ENCODE data around the gene HRH2.

Gene HRH2

GRCh38 chr5:175693741-175694140 lies 35.9 kb downstream of the HRH2 start:
- no peak for DNase-seq

GRCh38 chr5:175694371-175695160 lies 36.7 kb downstream of the HRH2 start:
- no peak for DNase-seq

- no peak for DNase-seq
Measured at GRCh38 chr5:175695161-175696126, 37.6 kb downstream of the HRH2 start.

DNA sequence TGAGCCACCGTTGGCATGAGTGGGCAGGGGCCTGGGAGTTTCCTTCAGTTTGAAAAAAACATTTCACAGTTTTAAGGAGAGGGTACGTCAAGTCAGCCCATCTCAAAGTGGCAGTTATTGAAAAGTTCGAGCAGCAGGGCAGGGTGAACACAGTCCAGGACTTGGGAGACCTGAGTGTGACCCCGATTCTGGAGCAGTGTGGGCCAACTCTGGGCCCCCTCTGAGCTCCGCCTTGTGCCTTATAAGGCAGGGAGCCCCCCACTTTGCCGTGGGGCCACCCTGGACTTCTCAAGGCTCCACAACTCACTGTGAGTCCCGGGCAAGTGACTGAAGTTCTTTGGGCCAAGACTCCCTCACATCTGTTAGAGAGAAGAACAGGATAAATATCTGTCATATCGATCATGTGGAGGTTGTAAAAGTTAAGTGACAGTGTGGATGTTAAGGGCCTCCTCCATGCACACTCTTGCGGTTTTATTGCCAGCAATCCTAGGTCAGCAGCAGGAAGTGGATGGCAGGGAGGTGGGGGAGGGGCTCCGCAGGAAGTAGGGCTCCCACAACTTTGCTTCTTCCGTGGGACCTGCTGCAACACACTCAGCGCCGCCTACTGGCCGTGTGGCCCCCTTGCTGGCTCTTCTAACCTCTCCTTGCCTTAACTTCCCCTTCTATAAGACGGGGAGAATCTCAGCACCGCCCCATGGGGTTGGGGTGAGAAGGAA lies 38.4 kb downstream of the HRH2 start:
- peak; percentile 70 for DNase-seq

- no peak for DNase-seq
Measured at GRCh38 chr5:175696855-175697198, 39.0 kb downstream of the HRH2 start.

GRCh38 chr5:175697846-175698245 lies 40.0 kb downstream of the HRH2 start:
- peak; percentile 8 for DNase-seq

DNA sequence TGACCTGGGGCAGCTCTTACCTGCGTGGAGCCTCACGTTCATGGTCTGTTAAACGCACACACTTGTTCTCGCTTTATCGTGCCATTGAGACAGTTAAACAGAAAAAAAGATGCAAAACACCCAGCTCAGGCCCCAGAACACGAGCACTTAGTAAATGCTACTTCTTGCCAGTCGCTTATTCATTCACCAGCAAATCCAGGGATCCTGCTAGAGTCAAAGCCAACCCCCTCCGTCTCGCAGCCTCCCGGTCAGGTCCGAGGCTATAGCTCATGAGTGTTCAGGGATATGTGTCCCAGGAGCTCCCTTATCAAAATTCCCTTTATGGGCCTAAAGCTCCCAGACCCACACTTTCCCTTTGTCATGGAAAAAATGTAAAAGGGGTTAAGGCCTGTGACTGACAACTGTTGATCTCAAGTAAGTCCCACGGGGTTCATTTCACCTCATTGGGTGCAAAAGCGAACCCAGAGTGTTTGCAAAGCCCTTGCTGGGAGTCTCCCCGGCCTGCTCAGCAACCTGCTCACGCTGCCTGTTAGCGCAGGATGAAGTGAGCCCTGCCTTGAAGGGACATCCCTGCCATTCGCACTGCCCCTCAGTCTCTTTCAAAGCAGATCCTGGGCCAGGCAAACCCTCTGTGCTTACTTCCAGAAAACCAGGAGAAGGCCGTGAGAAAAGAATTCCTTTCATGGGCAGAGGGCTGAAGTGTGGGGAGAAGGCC lies 40.7 kb downstream of the HRH2 start:
- no peak for DNase-seq

DNA sequence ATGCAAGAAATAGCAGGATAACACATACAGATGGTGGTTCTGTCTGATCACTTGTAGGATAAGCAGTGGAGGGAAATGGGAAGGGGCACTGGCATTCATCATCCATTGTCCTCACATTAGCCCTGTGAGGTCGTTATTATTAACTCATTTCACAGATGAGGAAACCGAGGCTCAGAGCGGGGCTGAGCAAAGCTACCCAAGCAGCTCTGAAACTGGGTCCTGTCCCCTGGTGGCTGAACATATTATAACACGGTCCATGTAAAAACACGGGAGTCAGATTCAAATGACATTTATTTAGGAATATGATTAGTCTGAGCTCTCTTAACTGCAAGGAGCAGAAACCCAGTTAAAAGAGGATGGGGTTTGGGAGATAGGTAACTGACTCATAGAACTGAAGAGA lies 43.1 kb downstream of the HRH2 start:
- DNase-seq = no peak

DNA sequence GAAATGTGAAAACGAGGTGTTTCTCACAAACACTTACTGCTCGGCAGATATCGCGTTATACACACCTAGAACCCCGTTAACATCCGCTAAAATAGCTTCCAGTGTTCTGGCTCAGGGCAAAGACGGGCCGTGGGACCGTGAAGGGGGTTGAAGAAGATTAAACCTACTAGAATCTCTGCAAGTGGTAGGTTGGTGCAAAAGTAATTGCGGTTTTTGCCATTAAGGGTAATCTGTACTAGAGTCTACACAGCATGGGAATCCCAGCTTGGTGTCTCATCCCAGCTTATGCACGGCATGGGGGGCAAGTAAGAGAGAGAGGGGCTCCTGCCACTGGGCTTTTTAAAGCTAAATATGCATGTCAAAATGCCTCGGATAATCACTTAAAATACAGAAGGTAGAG lies 43.9 kb downstream of the HRH2 start:
- no peak for DNase-seq

DNA sequence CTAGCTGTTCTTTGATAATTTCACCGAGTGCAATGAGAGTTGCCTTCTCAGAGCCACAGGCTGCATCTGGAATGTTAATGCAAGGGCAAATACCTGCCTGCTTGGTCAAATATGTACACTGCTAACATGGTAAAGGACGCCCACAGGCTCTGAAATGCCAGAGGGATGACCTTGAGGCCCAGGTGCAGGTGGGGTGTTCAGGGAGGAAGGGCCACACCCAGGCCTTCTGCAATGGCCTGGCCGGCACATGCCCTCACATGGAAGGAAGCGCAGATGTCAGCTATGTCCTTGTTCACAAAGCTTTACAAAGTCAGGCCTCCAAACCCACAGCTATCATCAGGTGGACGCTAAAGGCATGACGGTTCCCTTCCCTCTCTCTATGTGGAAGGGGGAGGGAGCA lies 48.6 kb downstream of the HRH2 start:
- no peak for DNase-seq

- no peak for DNase-seq
Measured at GRCh38 chr5:175707751-175708375, 50.0 kb downstream of the HRH2 start.

DNA sequence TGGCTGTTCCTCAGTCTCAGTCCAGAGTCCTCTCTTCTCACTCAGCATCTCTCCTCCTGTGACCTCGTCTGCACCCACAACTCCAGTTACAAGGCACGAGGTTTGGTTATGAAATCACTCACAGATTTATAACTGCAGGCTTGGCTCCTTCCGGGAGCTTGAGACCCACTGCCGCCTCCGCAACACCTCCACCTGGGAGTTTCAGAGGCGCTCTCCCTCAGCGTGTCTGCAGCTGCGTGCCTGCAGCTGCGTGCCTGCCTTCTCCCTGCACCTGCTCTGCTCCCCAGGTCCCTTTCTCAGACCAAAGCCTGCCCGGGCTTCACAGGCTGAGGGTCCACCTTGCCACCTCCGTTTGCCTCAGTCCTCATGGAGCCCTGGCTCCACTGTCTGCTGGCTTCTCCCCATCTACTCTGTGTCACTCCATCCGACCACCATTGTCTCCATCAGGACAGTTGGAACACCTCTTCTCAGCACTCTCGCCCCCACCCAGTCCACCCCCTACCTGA lies 51.5 kb downstream of the HRH2 start:
- DNase-seq = no peak

GRCh38 chr5:175710326-175710725 lies 52.5 kb downstream of the HRH2 start:
- no peak for DNase-seq

GRCh38 chr5:175711031-175711430 lies 53.2 kb downstream of the HRH2 start:
- DNase-seq = no peak

- no peak for DNase-seq
Measured at GRCh38 chr5:175711472-175712312, 53.8 kb downstream of the HRH2 start.

GRCh38 chr5:175712313-175712680 lies 54.4 kb downstream of the HRH2 start:
- DNase-seq = no peak

DNA sequence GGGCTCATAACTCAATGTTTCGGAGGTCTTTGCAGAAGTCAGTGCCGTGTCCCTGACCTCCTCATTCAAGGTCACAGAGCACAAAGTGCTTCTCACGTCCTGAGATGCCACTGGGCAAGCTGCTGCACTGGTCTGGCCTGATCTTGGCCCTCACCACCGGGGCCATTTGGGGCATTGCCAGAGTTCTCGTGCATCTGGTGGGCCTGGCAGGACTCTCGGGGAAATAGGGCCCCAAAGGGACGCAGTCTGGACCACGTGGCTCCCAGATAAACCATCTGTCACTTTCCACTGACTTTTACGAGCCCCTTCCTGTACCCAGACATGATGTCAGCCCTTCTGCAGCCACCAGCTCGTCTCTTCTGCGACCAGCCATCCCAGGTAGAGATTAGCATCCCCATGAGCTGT lies 54.8 kb downstream of the HRH2 start:
- no peak for DNase-seq

- DNase-seq = no peak
Measured at GRCh38 chr5:175713930-175714329, 56.1 kb downstream of the HRH2 start.

GRCh38 chr5:175714479-175715085 lies 56.7 kb downstream of the HRH2 start:
- no peak for DNase-seq

GRCh38 chr5:175715627-175716522 lies 58.0 kb downstream of the HRH2 start:
- no peak for DNase-seq

Data from activated T-cell treated with anti-CD3 and anti-CD28 coated beads, Interleukin-2, amount 50 U/mL, for 1 hour (primary cell).